ENCODE data around the gene ALG6.
"Not testable (repeated sequence)": the region's sequence is repeated elsewhere in the genome, so short reads cannot be mapped to it uniquely, and the experiment has no call there.

Gene ALG6

DNA sequence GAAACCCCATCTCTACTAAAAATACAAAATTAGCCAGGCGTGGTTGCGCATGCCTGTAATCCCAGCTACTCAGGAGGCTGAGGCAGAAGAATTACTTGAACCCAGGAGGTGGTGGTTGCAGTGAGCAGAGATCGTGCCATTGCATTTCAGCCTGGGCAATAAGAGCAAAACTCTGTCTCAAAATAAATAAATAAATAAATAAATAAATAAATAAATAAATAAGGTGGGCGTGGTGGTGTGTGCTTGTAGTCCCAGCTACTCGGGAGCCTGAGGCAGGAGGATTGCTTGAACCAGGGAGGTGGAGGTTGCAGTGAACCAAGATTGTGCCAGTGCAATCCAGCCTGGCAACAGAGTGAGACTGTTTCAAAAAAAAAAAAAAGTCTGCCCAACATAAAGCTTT lies 101.3 kb downstream of the ALG6 start:
- not testable (repeated sequence) for H2BK15ac ChIP-seq (ENCODE audit: low read depth, poor library complexity, severe bottlenecking); H4K91ac ChIP-seq (ENCODE audit: low read length); H3K4me3 ChIP-seq (ENCODE audit: insufficient read depth in 1 of 2, low read depth in 1 of 2, low read length in 2 of 2); H3K4me2 ChIP-seq (ENCODE audit: low read length, poor library complexity, severe bottlenecking); H3K9me3 ChIP-seq (ENCODE audit: control insufficient read depth, low read length); H3K4me1 ChIP-seq (ENCODE audit: control insufficient read depth, insufficient read depth, low read depth, low read length); H3K79me1 ChIP-seq (replicated peaks; ENCODE audit: low read length, poor library complexity, severe bottlenecking); H4K8ac ChIP-seq (ENCODE audit: low read length); H3K9ac ChIP-seq (ENCODE audit: low read length); H2BK5ac ChIP-seq (ENCODE audit: low read depth, low read length, poor library complexity, severe bottlenecking); H3K14ac ChIP-seq (ENCODE audit: low read length in 2 of 2); H2BK120ac ChIP-seq (ENCODE audit: low read depth, low read length); H3K4ac ChIP-seq (ENCODE audit: low read depth in 1 of 2, low read length in 2 of 2); H2BK12ac ChIP-seq (ENCODE audit: low read length in 2 of 2); H2AFZ ChIP-seq (ENCODE audit: low read depth, low read length); H3K23ac ChIP-seq (ENCODE audit: low read length in 2 of 2); H3K36me3 ChIP-seq (ENCODE audit: control insufficient read depth in 1 of 2, insufficient read depth in 2 of 2, low read depth in 1 of 2, low read length in 2 of 2); H3K18ac ChIP-seq (ENCODE audit: low read depth in 1 of 2, low read length in 2 of 2); H3K27ac ChIP-seq (ENCODE audit: low read length, poor library complexity, severe bottlenecking); H2AK5ac ChIP-seq (ENCODE audit: low read length, severe bottlenecking); DNase-seq; H3K27me3 ChIP-seq (ENCODE audit: control insufficient read depth in 1 of 2, insufficient read depth in 1 of 2, low read length in 2 of 2)
- WGBS = 95% methylated on average over 3 of the region's 5 CpGs

DNA sequence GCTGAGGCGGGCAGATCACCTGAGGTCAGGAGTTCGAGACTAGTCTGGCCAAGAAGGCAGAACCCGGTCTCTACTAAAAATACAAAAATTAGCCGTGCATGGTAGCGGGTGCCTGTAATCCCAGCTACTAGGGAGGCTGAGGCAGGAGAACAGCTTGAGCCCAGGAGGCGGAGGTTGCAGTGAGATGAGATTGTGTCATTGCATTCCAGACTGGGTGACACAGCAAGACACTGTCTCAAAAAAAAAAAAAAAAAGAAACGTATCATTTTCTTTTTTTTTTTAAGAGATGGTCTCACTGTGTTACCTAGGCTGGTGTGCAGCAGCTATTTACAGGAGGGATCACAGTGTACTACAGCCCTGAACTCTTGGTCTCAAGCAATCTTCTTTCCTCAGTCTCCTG lies 108.3 kb downstream of the ALG6 start:
- no peaks in the 10 kb centered on the region for H3K4me1 ChIP-seq (ENCODE audit: control insufficient read depth, insufficient read depth, low read depth, low read length)
- WGBS = 74% methylated on average over 5 of the region's 7 CpGs
- H2AK5ac ChIP-seq (ENCODE audit: low read length, severe bottlenecking) = no peak overlapping the region
- no peak overlapping the region for H3K23ac ChIP-seq (ENCODE audit: low read length in 2 of 2)
- no peak overlapping the region for H3K9ac ChIP-seq (ENCODE audit: low read length)
- peak; percentile 28 for DNase-seq
- no peak overlapping the region for H4K91ac ChIP-seq (ENCODE audit: low read length)
- no peak overlapping the region for H3K18ac ChIP-seq (ENCODE audit: low read depth in 1 of 2, low read length in 2 of 2)
- no peak overlapping the region for H3K4ac ChIP-seq (ENCODE audit: low read depth in 1 of 2, low read length in 2 of 2)
- no peak overlapping the region for H2AFZ ChIP-seq (ENCODE audit: low read depth, low read length)
- no peaks in the 10 kb centered on the region for H3K9me3 ChIP-seq (ENCODE audit: control insufficient read depth, low read length)
- no peak overlapping the region for H3K4me2 ChIP-seq (ENCODE audit: low read length, poor library complexity, severe bottlenecking)
- peaks cover 2 to 4% of the 10 kb centered on the region in 2 experiments for H3K36me3 ChIP-seq (ENCODE audit: control insufficient read depth in 1 of 2, insufficient read depth in 2 of 2, low read depth in 1 of 2, low read length in 2 of 2)
- H2BK12ac ChIP-seq (ENCODE audit: low read length in 2 of 2) = no peak overlapping the region
- H4K8ac ChIP-seq (ENCODE audit: low read length) = no peak overlapping the region
- H3K79me1 ChIP-seq (replicated peaks; ENCODE audit: low read length, poor library complexity, severe bottlenecking) = no peaks in the 10 kb centered on the region
- H3K14ac ChIP-seq (ENCODE audit: low read length in 2 of 2) = no peak overlapping the region
- H3K27ac ChIP-seq (ENCODE audit: low read length, poor library complexity, severe bottlenecking) = no peak overlapping the region
- no peak overlapping the region for H2BK15ac ChIP-seq (ENCODE audit: low read depth, poor library complexity, severe bottlenecking)
- H2BK5ac ChIP-seq (ENCODE audit: low read depth, low read length, poor library complexity, severe bottlenecking) = no peak overlapping the region
- no peaks in the 10 kb centered on the region for H3K27me3 ChIP-seq (ENCODE audit: control insufficient read depth in 1 of 2, insufficient read depth in 1 of 2, low read length in 2 of 2)
- H3K4me3 ChIP-seq (ENCODE audit: insufficient read depth in 1 of 2, low read depth in 1 of 2, low read length in 2 of 2) = no peak overlapping the region
- no peak overlapping the region for H2BK120ac ChIP-seq (ENCODE audit: low read depth, low read length)

DNA sequence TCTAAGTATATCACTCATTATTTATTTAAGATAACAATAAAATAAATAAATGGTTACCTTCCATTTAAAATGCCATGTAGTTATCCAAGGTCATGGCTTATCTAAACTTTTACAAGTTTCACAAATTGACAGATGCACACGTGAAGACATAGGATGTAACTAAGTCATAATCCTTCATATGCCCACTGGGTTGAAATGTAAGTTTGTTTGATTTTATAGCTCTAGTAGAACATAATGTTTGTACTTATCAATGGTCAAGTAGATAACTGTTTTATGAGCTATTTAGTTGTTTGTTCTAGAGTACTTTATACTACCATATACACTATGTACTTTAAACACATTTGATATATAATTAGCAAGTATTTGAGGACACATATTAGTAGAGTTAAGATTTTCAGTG lies 112.6 kb downstream of the ALG6 start:
- Histone ChIP-seq H3K4me3 (ENCODE audit: insufficient read depth in 1 of 2, low read depth in 1 of 2, low read length in 2 of 2) (no peak overlapping the region), H2AK5ac (ENCODE audit: low read length, severe bottlenecking) (no peak overlapping the region), H3K4ac (ENCODE audit: low read depth in 1 of 2, low read length in 2 of 2) (no peak overlapping the region), H3K9ac (ENCODE audit: low read length) (no peak overlapping the region), H2BK12ac (ENCODE audit: low read length in 2 of 2) (no peak overlapping the region), H2BK5ac (ENCODE audit: low read depth, low read length, poor library complexity, severe bottlenecking) (no peak overlapping the region), H4K8ac (ENCODE audit: low read length) (no peak overlapping the region), H2AFZ (ENCODE audit: low read depth, low read length) (no peak overlapping the region), H3K27me3 (ENCODE audit: control insufficient read depth in 1 of 2, insufficient read depth in 1 of 2, low read length in 2 of 2) (no peaks in the 10 kb centered on the region), H3K9me3 (ENCODE audit: control insufficient read depth, low read length) (no peaks in the 10 kb centered on the region), H3K18ac (ENCODE audit: low read depth in 1 of 2, low read length in 2 of 2) (no peak overlapping the region), H3K4me1 (ENCODE audit: control insufficient read depth, insufficient read depth, low read depth, low read length) (no peaks in the 10 kb centered on the region), H2BK120ac (ENCODE audit: low read depth, low read length) (no peak overlapping the region), H3K36me3 (ENCODE audit: control insufficient read depth in 1 of 2, insufficient read depth in 2 of 2, low read depth in 1 of 2, low read length in 2 of 2) (peaks cover 2 to 4% of the 10 kb centered on the region in 2 experiments), H3K79me1 (replicated peaks; ENCODE audit: low read length, poor library complexity, severe bottlenecking) (no peaks in the 10 kb centered on the region), H4K91ac (ENCODE audit: low read length) (no peak overlapping the region), H3K23ac (ENCODE audit: low read length in 2 of 2) (no peak overlapping the region), H3K27ac (ENCODE audit: low read length, poor library complexity, severe bottlenecking) (no peak overlapping the region), H3K14ac (ENCODE audit: low read length in 2 of 2) (no peak overlapping the region), H3K4me2 (ENCODE audit: low read length, poor library complexity, severe bottlenecking) (no peak overlapping the region), H2BK15ac (ENCODE audit: low read depth, poor library complexity, severe bottlenecking) (no peak overlapping the region)
- DNase-seq = no peak
- WGBS = 100% methylated on average over 1 of the region's 1 CpG

DNA sequence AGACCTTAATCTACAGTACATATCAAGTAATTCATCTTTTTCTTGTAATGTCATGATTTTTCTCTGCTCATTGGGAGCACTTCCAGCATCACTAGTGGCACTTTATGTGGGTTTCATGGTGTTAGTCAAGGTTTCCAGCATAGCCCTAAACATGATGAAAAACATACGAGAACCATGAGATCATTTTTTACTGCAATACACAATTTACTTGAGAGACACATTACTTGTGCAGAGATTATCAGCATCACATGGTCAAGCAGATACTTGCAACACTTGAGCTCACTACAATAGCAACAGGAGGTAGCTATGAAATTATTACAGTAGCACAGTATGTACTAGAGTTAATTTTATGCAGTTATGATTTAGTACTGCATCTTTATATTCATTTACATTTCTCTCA lies 119.2 kb downstream of the ALG6 start:
- Histone ChIP-seq H3K23ac (ENCODE audit: low read length in 2 of 2) (no peak overlapping the region), H2AFZ (ENCODE audit: low read depth, low read length) (no peak overlapping the region), H3K27me3 (ENCODE audit: control insufficient read depth in 1 of 2, insufficient read depth in 1 of 2, low read length in 2 of 2) (no peaks in the 10 kb centered on the region), H4K91ac (ENCODE audit: low read length) (no peak overlapping the region), H3K18ac (ENCODE audit: low read depth in 1 of 2, low read length in 2 of 2) (no peak overlapping the region), H3K9ac (ENCODE audit: low read length) (no peak overlapping the region), H2BK15ac (ENCODE audit: low read depth, poor library complexity, severe bottlenecking) (no peak overlapping the region), H3K14ac (ENCODE audit: low read length in 2 of 2) (no peak overlapping the region), H2BK12ac (ENCODE audit: low read length in 2 of 2) (no peak overlapping the region), H3K27ac (ENCODE audit: low read length, poor library complexity, severe bottlenecking) (no peak overlapping the region), H3K4me3 (ENCODE audit: insufficient read depth in 1 of 2, low read depth in 1 of 2, low read length in 2 of 2) (no peak overlapping the region), H3K36me3 (ENCODE audit: control insufficient read depth in 1 of 2, insufficient read depth in 2 of 2, low read depth in 1 of 2, low read length in 2 of 2) (no peaks in the 10 kb centered on the region), H3K4me1 (ENCODE audit: control insufficient read depth, insufficient read depth, low read depth, low read length) (no peaks in the 10 kb centered on the region), H3K4me2 (ENCODE audit: low read length, poor library complexity, severe bottlenecking) (no peak overlapping the region), H3K79me1 (replicated peaks; ENCODE audit: low read length, poor library complexity, severe bottlenecking) (no peaks in the 10 kb centered on the region), H3K9me3 (ENCODE audit: control insufficient read depth, low read length) (no peaks in the 10 kb centered on the region), H3K4ac (ENCODE audit: low read depth in 1 of 2, low read length in 2 of 2) (no peak overlapping the region), H2BK120ac (ENCODE audit: low read depth, low read length) (no peak overlapping the region), H4K8ac (ENCODE audit: low read length) (no peak overlapping the region), H2AK5ac (ENCODE audit: low read length, severe bottlenecking) (no peak overlapping the region), H2BK5ac (ENCODE audit: low read depth, low read length, poor library complexity, severe bottlenecking) (no peak overlapping the region)
- DNase-seq = peak; percentile 50
- WGBS = 100% methylated on average over 1 of the region's 1 CpG

Measured in mesenchymal stem cell (in vitro differentiated cells and primary cell).